Chondrocyte (in vitro differentiated cells): ENCODE measurements around the gene ELMO3. TPM values are rescaled to one million over a fixed set of nuclear protein-coding genes. Genes with fewer than 3 reads are reported as not detected.

Experiments used
- DNase-seq: peaks from one replicate; pipeline ENCODE4 v3.0.0; 2021; ENCODE audit warnings: mixed read lengths, low spot score
- H3K27ac Mint-ChIP-seq: one replicate; pipeline ENCODE4 v1.8.0; 2021; ENCODE audit warnings: mild to moderate bottlenecking, moderate library complexity, mixed read lengths; ENCODE audit not compliant: unreplicated experiment
- H3K27me3 Mint-ChIP-seq: 2 replicates; pipeline ENCODE4 v1.8.0; 2021; ENCODE audit warnings: low read depth, mixed read lengths
- H3K36me3 Mint-ChIP-seq: 2 replicates; pipeline ENCODE4 v1.8.0; 2021; ENCODE audit warnings: low read depth, mixed read lengths
- H3K4me1 Mint-ChIP-seq: 2 replicates; pipeline ENCODE4 v1.8.0; 2021; ENCODE audit warnings: low read depth, mild to moderate bottlenecking, mixed read lengths
- H3K4me3 Mint-ChIP-seq: one replicate; pipeline ENCODE4 v1.8.0; 2021; ENCODE audit warnings: mild to moderate bottlenecking, moderate library complexity, mixed read lengths; ENCODE audit not compliant: unreplicated experiment
- H3K9me3 Mint-ChIP-seq: 2 replicates; pipeline ENCODE4 v1.8.0; 2021; ENCODE audit warnings: low read depth, mixed read lengths
- total RNA-seq: library from RNA; stranded (reverse); gene quantifications from 3 replicates; pipeline ENCODE4 v1.2.1, GENCODE V29; 2021
- TF ChIP-seq, protein P1 (sequence below): fragments of 200-600 bp; sonication (generic); IDR thresholded peaks from 2 replicates; pipeline ENCODE4 v1.5.0; 2021; ENCODE audit warnings: antibody characterized with exemption, mild to moderate bottlenecking, moderate library complexity

ELMO3 gene
- total RNA-seq, 1 donor from 2014 or later: 1.1 TPM

DNA sequence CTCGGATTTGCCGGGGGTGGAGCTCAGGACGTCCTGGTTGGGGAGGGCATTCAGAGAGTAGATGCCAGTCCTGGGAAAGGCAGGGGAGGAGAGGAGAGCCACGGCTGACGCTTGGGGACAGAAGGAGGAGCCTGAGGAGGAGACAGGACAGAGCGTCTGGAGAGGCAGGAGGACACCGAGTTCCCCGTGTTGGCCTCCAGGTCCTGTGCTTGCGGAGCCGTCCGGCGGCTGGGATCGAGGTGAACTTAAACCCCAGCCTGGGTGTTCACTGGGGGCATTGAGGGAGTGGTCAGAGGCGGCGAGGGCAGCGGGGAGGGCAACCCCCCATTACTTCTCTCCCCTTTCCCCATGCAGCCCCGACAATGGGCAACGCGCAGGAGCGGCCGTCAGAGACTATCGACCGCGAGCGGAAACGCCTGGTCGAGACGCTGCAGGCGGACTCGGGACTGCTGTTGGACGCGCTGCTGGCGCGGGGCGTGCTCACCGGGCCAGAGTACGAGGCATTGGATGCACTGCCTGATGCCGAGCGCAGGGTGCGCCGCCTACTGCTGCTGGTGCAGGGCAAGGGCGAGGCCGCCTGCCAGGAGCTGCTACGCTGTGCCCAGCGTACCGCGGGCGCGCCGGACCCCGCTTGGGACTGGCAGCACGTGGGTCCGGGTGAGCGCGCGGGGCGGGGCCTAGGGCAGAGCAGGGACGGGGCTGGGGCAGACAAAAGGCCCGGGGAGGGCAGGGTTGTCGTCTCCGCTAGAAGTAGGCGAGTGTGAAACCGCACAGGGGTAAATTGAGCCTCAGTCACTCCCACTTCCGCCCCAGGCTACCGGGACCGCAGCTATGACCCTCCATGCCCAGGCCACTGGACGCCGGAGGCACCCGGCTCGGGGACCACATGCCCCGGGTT lies 24.9 kb upstream of the ELMO3 start:
- Mint-ChIP-seq H3K4me3 (peak overlapping the region; percentile 83), H3K4me1 (peaks cover 51% of the 10 kb centered on the region), H3K27ac (peak overlapping the region; percentile 98), H3K36me3 (peaks cover 1% of the 10 kb centered on the region), H3K27me3 (no peaks in the 10 kb centered on the region), H3K9me3 (no peaks in the 10 kb centered on the region)
- TF ChIP-seq, protein P1, sequence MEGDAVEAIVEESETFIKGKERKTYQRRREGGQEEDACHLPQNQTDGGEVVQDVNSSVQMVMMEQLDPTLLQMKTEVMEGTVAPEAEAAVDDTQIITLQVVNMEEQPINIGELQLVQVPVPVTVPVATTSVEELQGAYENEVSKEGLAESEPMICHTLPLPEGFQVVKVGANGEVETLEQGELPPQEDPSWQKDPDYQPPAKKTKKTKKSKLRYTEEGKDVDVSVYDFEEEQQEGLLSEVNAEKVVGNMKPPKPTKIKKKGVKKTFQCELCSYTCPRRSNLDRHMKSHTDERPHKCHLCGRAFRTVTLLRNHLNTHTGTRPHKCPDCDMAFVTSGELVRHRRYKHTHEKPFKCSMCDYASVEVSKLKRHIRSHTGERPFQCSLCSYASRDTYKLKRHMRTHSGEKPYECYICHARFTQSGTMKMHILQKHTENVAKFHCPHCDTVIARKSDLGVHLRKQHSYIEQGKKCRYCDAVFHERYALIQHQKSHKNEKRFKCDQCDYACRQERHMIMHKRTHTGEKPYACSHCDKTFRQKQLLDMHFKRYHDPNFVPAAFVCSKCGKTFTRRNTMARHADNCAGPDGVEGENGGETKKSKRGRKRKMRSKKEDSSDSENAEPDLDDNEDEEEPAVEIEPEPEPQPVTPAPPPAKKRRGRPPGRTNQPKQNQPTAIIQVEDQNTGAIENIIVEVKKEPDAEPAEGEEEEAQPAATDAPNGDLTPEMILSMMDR: peak; percentile 70
- peak; percentile 97 for DNase-seq

DNA sequence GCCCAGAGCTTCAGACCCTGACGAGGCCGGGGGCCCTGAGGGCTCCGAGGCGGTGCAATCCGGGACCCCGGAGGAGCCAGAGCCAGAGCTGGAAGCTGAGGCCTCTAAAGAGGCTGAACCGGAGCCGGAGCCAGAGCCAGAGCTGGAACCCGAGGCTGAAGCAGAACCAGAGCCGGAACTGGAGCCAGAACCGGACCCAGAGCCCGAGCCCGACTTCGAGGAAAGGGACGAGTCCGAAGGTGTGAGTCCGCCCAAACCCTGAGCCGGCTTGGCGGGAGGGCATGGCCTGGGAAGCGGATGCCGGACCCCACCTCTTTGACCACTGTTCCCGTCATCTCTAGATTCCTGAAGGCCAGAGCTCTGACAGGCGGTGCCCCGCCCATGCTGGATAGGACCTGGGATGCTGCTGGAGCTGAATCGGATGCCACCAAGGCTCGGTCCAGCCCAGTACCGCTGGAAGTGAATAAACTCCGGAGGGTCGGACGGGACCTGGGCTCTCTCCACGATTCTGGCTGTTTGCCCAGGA lies 24.2 kb upstream of the ELMO3 start:
- Mint-ChIP-seq H3K27ac (no peak overlapping the region), H3K27me3 (no peaks in the 10 kb centered on the region), H3K4me3 (peak overlapping the region; percentile 83), H3K9me3 (no peaks in the 10 kb centered on the region), H3K36me3 (peaks cover 1% of the 10 kb centered on the region), H3K4me1 (peaks cover 48% of the 10 kb centered on the region)
- TF ChIP-seq, protein P1: no peak
- peak; percentile 89 for DNase-seq

DNA sequence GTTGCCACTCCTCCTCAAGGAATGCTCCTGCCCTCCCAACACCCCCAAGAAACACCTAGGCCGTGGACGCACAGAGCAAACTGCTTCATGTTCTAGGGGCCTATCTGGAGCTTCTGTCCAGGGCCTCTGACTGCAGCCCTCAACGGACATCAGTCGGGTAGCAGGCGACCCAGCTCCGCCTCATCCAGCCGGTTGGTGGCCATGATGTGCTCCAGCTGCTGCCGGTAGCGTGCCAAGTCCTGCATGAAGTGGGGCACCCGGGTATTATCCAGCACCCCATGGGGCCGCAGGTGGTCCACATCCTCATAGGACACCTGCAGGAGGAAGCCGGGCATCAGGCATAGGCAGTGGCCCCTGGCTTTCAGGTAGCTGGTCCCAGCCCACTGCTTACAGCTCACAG lies 22.3 kb upstream of the ELMO3 start:
- peaks cover 33% of the 10 kb centered on the region for H3K4me1 Mint-ChIP-seq
- H3K27me3 Mint-ChIP-seq: no peaks in the 10 kb centered on the region
- no peak overlapping the region for H3K4me3 Mint-ChIP-seq
- DNase-seq: peak; percentile 90
- H3K9me3 Mint-ChIP-seq: no peaks in the 10 kb centered on the region
- no peak overlapping the region for H3K27ac Mint-ChIP-seq
- peaks cover 1% of the 10 kb centered on the region for H3K36me3 Mint-ChIP-seq
- TF ChIP-seq, protein P1: no peak

DNA sequence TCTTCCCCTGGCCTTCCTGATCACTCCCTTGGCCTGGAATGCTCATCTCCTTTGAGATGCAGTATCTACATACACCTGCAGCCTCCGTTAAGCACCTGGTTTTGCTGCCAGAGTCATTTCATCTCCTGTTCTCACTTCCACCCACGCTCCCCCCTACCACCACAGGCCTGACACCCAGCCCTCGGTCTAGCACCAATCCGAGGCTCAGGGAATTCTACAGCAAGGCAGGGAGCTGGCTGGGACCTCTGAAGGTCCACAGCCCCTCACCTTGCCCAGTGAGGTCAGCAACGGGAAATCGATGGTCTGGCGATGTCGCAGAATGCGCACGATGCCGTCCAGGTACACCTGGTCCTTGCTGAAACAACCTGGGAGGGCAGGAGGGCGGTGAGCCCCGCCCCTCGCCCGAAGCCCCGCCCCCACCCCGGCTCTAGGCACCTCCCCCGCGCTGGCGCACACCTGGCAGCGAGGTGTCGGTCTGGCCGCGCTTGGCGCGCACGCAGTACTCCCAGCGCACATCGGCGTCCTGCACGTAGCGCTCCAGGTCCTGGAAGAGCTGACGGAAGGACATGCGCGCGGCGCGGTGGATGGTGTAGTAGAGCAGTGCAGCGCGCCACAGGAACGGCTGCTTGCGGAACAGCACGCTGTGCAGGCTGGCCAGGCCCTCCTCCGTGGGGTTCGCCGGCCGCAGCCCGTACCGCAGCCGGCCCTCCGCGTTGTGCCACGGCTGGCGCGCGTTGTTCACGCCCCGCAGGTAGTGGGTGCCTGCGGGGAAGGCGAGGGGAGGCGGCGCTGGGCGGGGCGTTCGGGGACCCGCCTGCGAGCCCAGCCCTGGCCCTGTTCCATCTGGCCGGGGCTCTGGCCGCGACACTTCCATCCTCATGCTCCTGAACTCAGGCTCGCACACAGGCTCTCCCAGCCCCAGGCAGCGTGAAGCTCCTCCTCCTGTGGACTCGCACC lies 20.9 kb upstream of the ELMO3 start:
- TF ChIP-seq, protein P1: peak; percentile 23
- Mint-ChIP-seq H3K27me3 (no peaks in the 10 kb centered on the region), H3K27ac (no peak overlapping the region), H3K4me3 (peak overlapping the region; percentile 58), H3K36me3 (peaks cover 1% of the 10 kb centered on the region), H3K9me3 (no peaks in the 10 kb centered on the region), H3K4me1 (peaks cover 27% of the 10 kb centered on the region)
- DNase-seq: no peak
